ENCODE results near the gene RECQL5. TPM values are rescaled to one million over a fixed set of nuclear protein-coding genes. Genes with fewer than 3 reads are reported as not detected.
"Not testable (repeated sequence)": the region's sequence is repeated elsewhere in the genome, so short reads cannot be mapped to it uniquely, and the experiment has no call there.

Gene RECQL5
- total RNA-seq, 1 experiment from 2014 or later, result 36.3 TPM

DNA sequence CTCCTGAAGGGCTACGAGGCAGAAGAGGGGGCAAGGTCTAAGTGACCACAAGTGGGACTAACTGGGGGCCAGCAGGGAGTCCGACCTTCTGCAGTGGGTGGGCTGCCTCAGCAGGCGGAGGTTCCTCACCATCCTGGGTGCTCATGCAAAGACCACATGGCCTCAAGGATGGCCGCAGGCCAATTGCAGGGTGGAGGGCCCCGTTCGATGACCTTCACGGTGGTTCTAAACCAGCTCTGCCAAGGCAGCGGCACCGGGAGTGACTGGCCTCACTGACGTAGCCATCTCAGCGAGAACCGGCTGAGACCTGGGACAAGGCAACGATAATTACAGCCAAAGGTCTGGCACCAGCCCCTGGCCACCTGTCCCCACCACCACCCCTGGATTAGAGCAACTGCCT lies 28.1 kb downstream of the RECQL5 start:
- H3K27ac Mint-ChIP-seq (ENCODE audit: low read depth, unreplicated experiment), result no peak overlapping the region
- BruUV-seq (replicated peaks), result no TSS peak
- intact Hi-C loops (cut with micrococcal nuclease), result loop anchor here (10.0 kb wide), 1 partner anchor 214 kb away; no protein-coding TSS in a partner anchor
- peaks cover 3% of the 10 kb centered on the region for H3K36me3 Mint-ChIP-seq (ENCODE audit: insufficient read depth, unreplicated experiment)
- DNase-seq (ENCODE audit: unreplicated experiment), result no peak
- TF ChIP-seq, protein P1, sequence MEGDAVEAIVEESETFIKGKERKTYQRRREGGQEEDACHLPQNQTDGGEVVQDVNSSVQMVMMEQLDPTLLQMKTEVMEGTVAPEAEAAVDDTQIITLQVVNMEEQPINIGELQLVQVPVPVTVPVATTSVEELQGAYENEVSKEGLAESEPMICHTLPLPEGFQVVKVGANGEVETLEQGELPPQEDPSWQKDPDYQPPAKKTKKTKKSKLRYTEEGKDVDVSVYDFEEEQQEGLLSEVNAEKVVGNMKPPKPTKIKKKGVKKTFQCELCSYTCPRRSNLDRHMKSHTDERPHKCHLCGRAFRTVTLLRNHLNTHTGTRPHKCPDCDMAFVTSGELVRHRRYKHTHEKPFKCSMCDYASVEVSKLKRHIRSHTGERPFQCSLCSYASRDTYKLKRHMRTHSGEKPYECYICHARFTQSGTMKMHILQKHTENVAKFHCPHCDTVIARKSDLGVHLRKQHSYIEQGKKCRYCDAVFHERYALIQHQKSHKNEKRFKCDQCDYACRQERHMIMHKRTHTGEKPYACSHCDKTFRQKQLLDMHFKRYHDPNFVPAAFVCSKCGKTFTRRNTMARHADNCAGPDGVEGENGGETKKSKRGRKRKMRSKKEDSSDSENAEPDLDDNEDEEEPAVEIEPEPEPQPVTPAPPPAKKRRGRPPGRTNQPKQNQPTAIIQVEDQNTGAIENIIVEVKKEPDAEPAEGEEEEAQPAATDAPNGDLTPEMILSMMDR (IDR thresholded peaks at IDR 0.05; ENCODE audit: unreplicated experiment), result no peak
- no peaks in the 10 kb centered on the region for H3K27me3 Mint-ChIP-seq (ENCODE audit: insufficient read depth, unreplicated experiment)
- no peak overlapping the region for H3K4me3 Mint-ChIP-seq (ENCODE audit: unreplicated experiment)
- no peaks in the 10 kb centered on the region for H3K9me3 Mint-ChIP-seq (ENCODE audit: unreplicated experiment)
- CTCF ChIA-PET, result interaction anchor here (0.5 to 0.6 kb wide), 2 partner anchors 104 to 248 kb away, joined by 3 to 5 read pairs; no protein-coding TSS in a partner anchor
- POLR2A ChIA-PET, result no interaction called here
- peaks cover 3% of the 10 kb centered on the region for H3K4me1 Mint-ChIP-seq (ENCODE audit: insufficient read depth, unreplicated experiment)

DNA sequence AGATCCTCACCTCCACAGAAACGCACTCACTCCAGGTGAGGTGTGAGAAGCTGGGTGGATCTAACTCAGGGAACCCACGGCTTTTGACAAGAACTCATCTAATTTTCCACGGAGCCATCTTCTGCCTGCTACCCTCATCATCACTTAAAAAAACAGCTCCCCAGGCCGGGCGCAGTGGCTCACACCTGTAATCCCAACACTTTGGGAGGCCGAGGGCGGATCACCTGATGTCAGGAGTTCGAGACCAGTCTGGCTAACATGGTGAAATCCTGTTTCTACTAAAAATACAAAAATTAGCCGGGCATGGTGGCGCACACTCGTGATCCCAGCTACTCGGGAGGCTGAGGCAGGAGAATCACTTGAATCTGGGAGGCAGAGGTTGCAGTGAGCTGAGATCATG lies 28.9 kb downstream of the RECQL5 start:
- POLR2A ChIA-PET; H3K4me1 Mint-ChIP-seq (ENCODE audit: insufficient read depth, unreplicated experiment); DNase-seq (ENCODE audit: unreplicated experiment); H3K4me3 Mint-ChIP-seq (ENCODE audit: unreplicated experiment); H3K27ac Mint-ChIP-seq (ENCODE audit: low read depth, unreplicated experiment); H3K36me3 Mint-ChIP-seq (ENCODE audit: insufficient read depth, unreplicated experiment); BruUV-seq (replicated peaks); H3K9me3 Mint-ChIP-seq (ENCODE audit: unreplicated experiment); H3K27me3 Mint-ChIP-seq (ENCODE audit: insufficient read depth, unreplicated experiment): not testable (repeated sequence)
- intact Hi-C loops (cut with micrococcal nuclease), result loop anchor here (10.0 kb wide), 1 partner anchor 213 kb away; no protein-coding TSS in a partner anchor
- CTCF ChIA-PET, result interaction anchor here (0.5 to 1.0 kb wide), 2 partner anchors 11 to 886 kb away, joined by 3 to 4 read pairs; no protein-coding TSS in a partner anchor

DNA sequence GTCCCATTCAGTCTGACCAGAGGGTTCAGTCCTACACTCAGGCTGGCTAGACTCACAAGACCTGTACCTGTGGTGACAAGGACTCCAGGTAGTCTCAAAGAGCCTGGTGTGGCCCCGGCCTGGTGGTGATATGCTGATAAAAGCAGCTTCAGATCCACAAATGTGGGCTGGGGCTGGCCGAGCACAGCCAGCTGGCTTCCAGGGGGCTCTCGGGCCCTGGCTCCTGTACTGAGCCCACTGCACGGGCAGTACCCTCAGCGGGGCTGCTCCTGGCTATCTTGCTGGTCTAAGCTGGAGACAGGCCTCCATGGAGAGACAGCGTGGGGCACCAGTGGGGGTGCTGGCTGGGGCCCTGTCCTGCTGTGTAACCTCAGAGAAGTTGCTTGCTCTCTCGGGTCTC lies 29.4 kb downstream of the RECQL5 start:
- Mint-ChIP-seq H3K4me3 (ENCODE audit: unreplicated experiment) (no peak overlapping the region), H3K36me3 (ENCODE audit: insufficient read depth, unreplicated experiment) (peaks cover 7% of the 10 kb centered on the region), H3K27ac (ENCODE audit: low read depth, unreplicated experiment) (no peak overlapping the region), H3K4me1 (ENCODE audit: insufficient read depth, unreplicated experiment) (peaks cover 10% of the 10 kb centered on the region), H3K9me3 (ENCODE audit: unreplicated experiment) (no peaks in the 10 kb centered on the region), H3K27me3 (ENCODE audit: insufficient read depth, unreplicated experiment) (no peaks in the 10 kb centered on the region)
- no peak for DNase-seq (ENCODE audit: unreplicated experiment)
- TF ChIP-seq, protein P1 (IDR thresholded peaks at IDR 0.05; ENCODE audit: unreplicated experiment), result no peak
- ChIA-PET CTCF (interaction anchor here (0.6 to 1.5 kb wide), 4 partner anchors 11 to 121 kb away, joined by 3 to 4 read pairs (median 4); no protein-coding TSS in a partner anchor), POLR2A (no interaction called here)
- intact Hi-C loops (cut with micrococcal nuclease), result loop anchor here (10.0 kb wide), 1 partner anchor 213 kb away; no protein-coding TSS in a partner anchor
- BruUV-seq (replicated peaks), result no TSS peak

DNA sequence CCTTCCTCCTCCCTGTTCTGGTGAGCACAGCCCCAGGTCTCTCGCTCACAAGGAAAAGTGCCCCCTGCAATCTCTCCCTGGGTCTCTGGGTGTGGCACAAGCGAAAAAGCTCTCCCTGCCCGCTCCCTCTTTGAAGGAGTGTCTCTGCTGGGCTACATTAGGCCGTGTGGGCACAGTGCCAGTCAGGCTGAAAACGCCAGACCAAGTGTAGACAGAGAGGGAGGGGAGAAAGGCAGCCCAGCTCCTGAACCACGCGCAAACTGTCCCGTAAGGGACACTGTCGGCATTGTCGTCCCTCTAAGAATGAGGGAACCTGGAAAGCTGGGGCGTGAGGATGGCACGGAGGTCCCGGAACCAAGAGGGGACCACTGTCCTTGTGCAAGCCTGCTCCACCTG lies 29.8 kb downstream of the RECQL5 start:
- H3K27ac Mint-ChIP-seq (ENCODE audit: low read depth, unreplicated experiment), result no peak overlapping the region
- peaks cover 7% of the 10 kb centered on the region for H3K36me3 Mint-ChIP-seq (ENCODE audit: insufficient read depth, unreplicated experiment)
- BruUV-seq (replicated peaks), result no TSS peak
- H3K4me1 Mint-ChIP-seq (ENCODE audit: insufficient read depth, unreplicated experiment), result peaks cover 10% of the 10 kb centered on the region
- H3K9me3 Mint-ChIP-seq (ENCODE audit: unreplicated experiment), result no peaks in the 10 kb centered on the region
- CTCF ChIA-PET, result interaction anchor here (0.6 to 1.6 kb wide), 7 partner anchors 11 to 122 kb away, joined by 3 to 7 read pairs (median 4); no protein-coding TSS in a partner anchor
- POLR2A ChIA-PET, result interaction anchor here (1.2 kb wide), 1 partner anchor 15 kb away, joined by 4 read pairs; no protein-coding TSS in a partner anchor
- intact Hi-C loops (cut with micrococcal nuclease), result loop anchor here (10.0 kb wide), 1 partner anchor 212 kb away; no protein-coding TSS in a partner anchor
- DNase-seq (ENCODE audit: unreplicated experiment), result no peak
- TF ChIP-seq, protein P1 (IDR thresholded peaks at IDR 0.05; ENCODE audit: unreplicated experiment), result no peak
- H3K4me3 Mint-ChIP-seq (ENCODE audit: unreplicated experiment), result no peak overlapping the region
- no peaks in the 10 kb centered on the region for H3K27me3 Mint-ChIP-seq (ENCODE audit: insufficient read depth, unreplicated experiment)
